Heart left ventricle (tissue), 13 donors: ENCODE results near the gene GMPPA.

Experiments
- CTCF ChIP-seq, 12 donors: fragments of 200-600 bp; sonication (generic) in 4 of 12; IDR thresholded peaks; one replicate each; pipeline versions ENCODE4 v1.5.0 to v1.8.0; 2018 to 2022; ENCODE audit warnings: antibody characterized with exemption in 12 of 12, mild to moderate bottlenecking in 5 of 12
- POLR2A ChIP-seq, 2 donors: fragments of 450-650 bp; IDR thresholded peaks; one replicate each; pipeline ENCODE4 v1.6.1; 2017; ENCODE audit warnings: antibody characterized with exemption in 2 of 2, mild to moderate bottlenecking in 2 of 2, moderate library complexity in 2 of 2
- donor health status: ischemic (EF 13 %, LVEDD 7.1; RV severe dilation, severe dysfunction).
- donor health status: DM: no; HTN: yes; CAD: no.
- donor health status: DM: no; HTN: no; CAD: no.
- donor health status: ischemic (EF 25% LVEDD 6.9; RV normal size, moderate dysfunction).
- donor health status: ischemic (EF 25% LVEDD 5.7; RV mildly dilated, moderate dysfunction).
- donor health status: ischemic (EF 35%, LVEDD 5.7; RV mildly dilated, moderate dysfunction).
- donor health status: nonischemic (EF 11% LVEDD 7.7; RV severe dilation, severe dysfunction).
- donor health status: DM: yes; HTN: yes; CAD: no.
- donor health status: PGD.
- donor health status: ischemic (EF 29% LVEDD 5.4; RV normal size, mild dysfunction).
- donor health status: nonischemic (EF 23%, LVEDD 6.1; RV moderate dilation, normal function).

- no peak for TF ChIP-seq CTCF (IDR thresholded peaks at IDR 0.05)
- TF ChIP-seq POLR2A (IDR thresholded peaks at IDR 0.05), result no peak
Measured at GRCh38 chr2:219533930-219534661, 35.4 kb downstream of the GMPPA start.
